IMR-90 (cell line): ENCODE measurements around the gene ST14. TPM values are rescaled to one million over a fixed set of nuclear protein-coding genes. Genes with fewer than 3 reads are reported as not detected.

Experiments used
- ATAC-seq: fragments of 200-7000 bp; cut with Tn5 transposase; 2 replicates; pipeline ENCODE4 v1.9.1; 2020; ENCODE audit warnings: low read depth, mild to moderate bottlenecking, moderate library complexity
- BruUV-seq: library from RNA; stranded (reverse); fragments of 400-500 nt; replicated peaks from 2 replicates; lab custom pipeline; 2021; lab: Mats Ljungman, UMichigan
- CTCF ChIA-PET: fragments of 300-600 bp; formaldehyde crosslinking; extraction: SDS; loops from one replicate; lab custom pipeline; 2021; ENCODE audit warnings: antibody characterized with exemption; lab: Yijun Ruan, JAX
- POLR2A ChIA-PET: fragments of 300-600 bp; sonication (Branson Sonifier 250); formaldehyde crosslinking; loops from one replicate; lab custom pipeline; 2022; ENCODE audit warnings: antibody characterized with exemption; ENCODE audit not compliant: unreplicated experiment; lab: Charles Lee
- DNase-seq: peaks from one replicate; pipeline ENCODE4 v3.0.0; 2013
- H2AFZ ChIP-seq: replicated peaks from 2 replicates; pipeline ENCODE3; 2013; ENCODE audit warnings: low read length, mild to moderate bottlenecking; ENCODE audit not compliant: poor library complexity
- H2AK5ac ChIP-seq: 2 replicates; pipeline ENCODE4 v1.6.1; 2013; ENCODE audit warnings: low read depth, low read length, inconsistent platforms
- H2AK9ac ChIP-seq: replicated peaks from 2 replicates; pipeline ENCODE3; 2013; ENCODE audit warnings: mild to moderate bottlenecking, low read depth, low read length, moderate library complexity; ENCODE audit not compliant: poor library complexity
- H2BK120ac ChIP-seq: 2 replicates; pipeline ENCODE4 v1.6.1; 2013; ENCODE audit warnings: low read depth, low read length, inconsistent platforms
- H2BK15ac ChIP-seq: 3 replicates; pipeline ENCODE4 v1.6.1; 2013; ENCODE audit warnings: low read depth, low read length, inconsistent platforms
- H2BK20ac ChIP-seq: 2 replicates; pipeline ENCODE4 v1.6.1; 2013; ENCODE audit warnings: low read depth, mild to moderate bottlenecking, inconsistent platforms, low read length, moderate library complexity
- H2BK5ac ChIP-seq: 2 replicates; pipeline ENCODE4 v1.6.1; 2013; ENCODE audit warnings: mild to moderate bottlenecking, low read depth, low read length, inconsistent platforms; ENCODE audit not compliant: poor library complexity, severe bottlenecking
- H3K14ac ChIP-seq: replicated peaks from 2 replicates; pipeline ENCODE4 v1.6.1; 2013; ENCODE audit warnings: low read depth, low read length, inconsistent platforms
- H3K18ac ChIP-seq: 2 replicates; pipeline ENCODE4 v1.6.1; 2013; ENCODE audit warnings: low read depth, low read length, control low read depth
- H3K23ac ChIP-seq: 2 replicates; pipeline ENCODE4 v1.6.1; 2013; ENCODE audit warnings: low read depth, low read length, inconsistent platforms
- H3K27ac ChIP-seq: 2 replicates; pipeline ENCODE4 v1.5.1; 2013; ENCODE audit warnings: mild to moderate bottlenecking, control low read depth, low read length; ENCODE audit not compliant: insufficient read depth
- H3K27me3 ChIP-seq: 2 replicates; pipeline ENCODE4 v1.6.1; 2013; ENCODE audit warnings: low read length; ENCODE audit not compliant: control insufficient read depth, insufficient read depth
- H3K36me3 ChIP-seq: 2 replicates; pipeline ENCODE4 v1.6.1; 2013; ENCODE audit warnings: low read length, mixed read lengths; ENCODE audit not compliant: control insufficient read depth, insufficient read depth
- H3K4ac ChIP-seq: 2 replicates; pipeline ENCODE4 v1.6.1; 2013; ENCODE audit warnings: low read depth, low read length, inconsistent platforms
- H3K4me1 ChIP-seq: 2 replicates; pipeline ENCODE4 v1.6.1; 2013; ENCODE audit warnings: low read length, mixed read lengths; ENCODE audit not compliant: control insufficient read depth, insufficient read depth
- H3K4me2 ChIP-seq: 2 replicates; pipeline ENCODE4 v1.6.1; 2013; ENCODE audit warnings: low read depth, mild to moderate bottlenecking, control low read depth, low read length, moderate library complexity
- H3K4me3 ChIP-seq: 2 replicates; pipeline ENCODE4 v1.5.1; 2013; ENCODE audit warnings: low read depth, mild to moderate bottlenecking, control low read depth, low read length, moderate library complexity; ENCODE audit not compliant: insufficient read depth
- H3K56ac ChIP-seq: 2 replicates; pipeline ENCODE4 v1.6.1; 2013; ENCODE audit warnings: low read length, inconsistent platforms; ENCODE audit not compliant: insufficient read depth; ENCODE audit errors: extremely low read depth
- H3K79me1 ChIP-seq, 2 experiments: 2 replicates each; pipeline ENCODE4 v1.6.1; 2013; ENCODE audit warnings: low read length in 2 of 2, inconsistent platforms in 1 of 2, low read depth in 1 of 2
- H3K9ac ChIP-seq: 2 replicates; pipeline ENCODE4 v1.6.1; 2013; ENCODE audit warnings: low read depth, low read length, control low read depth
- H3K9me1 ChIP-seq: 2 replicates; pipeline ENCODE4 v1.6.1; 2013; ENCODE audit warnings: low read length, inconsistent platforms; ENCODE audit not compliant: insufficient read depth
- H3K9me3 ChIP-seq: 2 replicates; pipeline ENCODE4 v1.6.1; 2013; ENCODE audit warnings: low read length; ENCODE audit not compliant: control insufficient read depth, insufficient read depth
- H4K20me1 ChIP-seq: 2 replicates; pipeline ENCODE4 v1.6.1; 2013; ENCODE audit warnings: low read length, inconsistent platforms; ENCODE audit not compliant: insufficient read depth
- H4K5ac ChIP-seq: 2 replicates; pipeline ENCODE4 v1.6.1; 2013; ENCODE audit warnings: mild to moderate bottlenecking, low read depth, low read length, control low read depth
- H4K8ac ChIP-seq, 2 experiments: 2 replicates each; pipeline ENCODE4 v1.6.1; 2013; ENCODE audit warnings: low read depth in 2 of 2, low read length in 2 of 2, control low read depth in 1 of 2, inconsistent platforms in 1 of 2
- H4K91ac ChIP-seq: 2 replicates; pipeline ENCODE4 v1.6.1; 2013; ENCODE audit warnings: low read depth, low read length, inconsistent platforms; ENCODE audit not compliant: insufficient read depth
- BHLHE40 ChIP-seq: fragments of 150-350 bp; IDR thresholded peaks from 2 replicates; pipeline ENCODE4 v1.6.1; 2016; ENCODE audit warnings: mild to moderate bottlenecking, low read depth, low read length
- CHD1 ChIP-seq: IDR thresholded peaks from 2 replicates; pipeline ENCODE4 v1.6.1; 2012; ENCODE audit warnings: low read depth, low read length, improper control_type of control experiment
- WGBS, 2 experiments: methylation state at CpG; one replicate each; pipeline versions ENCODE4 v1.1.5 to v1.1.7; 2013; ENCODE audit warnings: missing lambda C conversion rate in 2 of 2; ENCODE audit not compliant: insufficient read length in 1 of 2; ENCODE audit errors: extremely low coverage in 2 of 2; 5-methylcytosine and 5-hydroxymethylcytosine counted together
- dilution Hi-C: fragments of 300-500 bp; cut with HindIII; formaldehyde crosslinking; loops from one replicate; pipeline ENCODE4 v1.14.3; 2018; ENCODE audit warnings: low sequenced_read_pairs; ENCODE audit not compliant: unreplicated experiment
- in situ Hi-C: fragments of 300-500 bp; cut with MboI; formaldehyde crosslinking; loops from 3 replicates; pipeline ENCODE4 v1.14.3; 2019; ENCODE audit warnings: low sequenced_read_pairs, inconsistent platforms, mixed read lengths
- intact Hi-C: fragments of 100-400 bp; cut with micrococcal nuclease; formaldehyde crosslinking; loops from 2 replicates; pipeline ENCODE4 v1.10.0; 2022
- polyA plus RNA-seq, 3 experiments: library from polyadenylated mRNA; depleted of rRNA; stranded (reverse); fragments of >200 nt; gene quantifications; 2 replicates each; pipeline ENCODE4 v1.2.3, GENCODE V29; 2012; ENCODE audit warnings: low replicate concordance in 1 of 3
- total RNA-seq: library from RNA; depleted of rRNA; stranded (reverse); fragments of >200 nt; gene quantifications from 2 replicates; pipeline ENCODE4 v1.2.3, GENCODE V29; 2012

ST14 gene
- total and polyA plus RNA-seq, 2 of the 4 experiments (the other 2 are of a cell fraction), result not detected

DNA sequence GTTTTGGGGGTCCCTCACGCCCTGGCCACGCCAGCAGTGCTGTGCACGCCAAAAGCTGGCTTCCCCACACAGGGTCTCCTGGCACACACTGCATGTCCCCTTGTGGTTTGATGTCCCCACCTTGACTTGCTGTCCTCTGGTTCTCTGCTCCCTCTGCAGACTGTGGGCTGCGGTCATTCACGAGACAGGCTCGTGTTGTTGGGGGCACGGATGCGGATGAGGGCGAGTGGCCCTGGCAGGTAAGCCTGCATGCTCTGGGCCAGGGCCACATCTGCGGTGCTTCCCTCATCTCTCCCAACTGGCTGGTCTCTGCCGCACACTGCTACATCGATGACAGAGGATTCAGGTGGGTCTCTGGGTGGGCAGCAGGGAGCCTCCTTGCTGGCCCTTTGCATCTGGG lies 40.2 kb downstream of the ST14 start:
- no peak overlapping the region for H3K9ac ChIP-seq
- peaks cover 5% of the 10 kb centered on the region; the same call in 1 of the 2 replicates for H3K9me3 ChIP-seq
- dilution Hi-C loops, result no loop called here
- DNase-seq (no peak), ATAC-seq (no peak)
- no peaks in the 10 kb centered on the region for H4K20me1 ChIP-seq
- H2BK15ac ChIP-seq, result no peak overlapping the region
- H3K4ac ChIP-seq, result no peak overlapping the region
- ChIA-PET CTCF (no interaction called here), POLR2A (no interaction called here)
- H3K4me3 ChIP-seq, result no peak overlapping the region
- H3K14ac ChIP-seq, result no peak overlapping the region
- peaks cover 38% of the 10 kb centered on the region for H3K27me3 ChIP-seq
- no peak overlapping the region for H3K23ac ChIP-seq
- H3K9me1 ChIP-seq, result no peaks in the 10 kb centered on the region
- H2AFZ ChIP-seq, result peak overlapping the region; percentile 1
- no peak overlapping the region for H2AK5ac ChIP-seq
- no peaks in the 10 kb centered on the region for H3K36me3 ChIP-seq
- H3K4me1 ChIP-seq, result no peaks in the 10 kb centered on the region
- in situ Hi-C loops, result loop anchor here (10.0 to 25.0 kb wide), 2 partner anchors 188 to 695 kb away; no protein-coding TSS in a partner anchor
- TF ChIP-seq BHLHE40 (no peak), CHD1 (no peak)
- H3K18ac ChIP-seq, result no peak overlapping the region
- WGBS, 2 experiments, result 87% methylated on average over 5 of the region's 12 CpGs; no CpG with 5 or more reads in 1 of the 2 experiments
- intact Hi-C loops, result no loop called here
- H4K8ac ChIP-seq, result no peak overlapping the region
- H4K5ac ChIP-seq, result no peak overlapping the region
- no TSS peak for BruUV-seq
- H3K79me1 ChIP-seq, result no peaks in the 10 kb centered on the region
- no peak overlapping the region for H3K4me2 ChIP-seq
- H2BK120ac ChIP-seq, result no peak overlapping the region
- no peak overlapping the region for H2BK20ac ChIP-seq
- H3K56ac ChIP-seq, result no peak overlapping the region
- H4K91ac ChIP-seq, result no peak overlapping the region
- no peak overlapping the region for H2BK5ac ChIP-seq
- no peak overlapping the region for H3K27ac ChIP-seq
- no peak overlapping the region for H2AK9ac ChIP-seq
